Stimulated activated CD8-positive, alpha-beta memory T cell treated with anti-CD3 and anti-CD28 coated beads, Interleukin-12 subunit alpha, Interleukin-12 subunit beta, amount 100 ng/mL, for 4 hours (primary cell): ENCODE data around the gene PAM.
"Not testable (repeated sequence)": the region's sequence is repeated elsewhere in the genome, so short reads cannot be mapped to it uniquely, and the experiment has no call there.

Source experiments
- DNase-seq: peaks from one replicate; pipeline ENCODE4 v3.0.0-alpha.2; 2020; ENCODE audit warnings: low read depth

Gene PAM

DNA sequence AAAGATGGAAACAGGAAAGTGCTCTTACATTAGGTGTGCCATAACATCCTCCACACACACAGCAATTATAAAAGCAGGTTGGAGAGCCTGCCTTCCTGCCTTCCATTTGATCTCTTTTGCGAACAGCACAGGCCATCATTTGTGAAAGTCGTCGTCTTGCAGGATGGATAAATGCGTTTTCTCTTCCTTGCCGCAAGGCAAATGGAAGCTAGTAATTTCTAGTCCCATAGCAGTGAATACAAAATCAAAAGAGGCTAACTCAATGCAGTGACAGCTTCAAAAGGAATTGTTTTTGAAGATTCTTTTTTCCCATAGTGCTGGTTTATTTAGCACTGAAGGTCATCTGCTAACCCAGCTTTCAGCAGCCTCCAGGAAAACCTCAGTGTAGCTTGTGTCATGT is 186.0 kb downstream of the PAM start:
- no peak for DNase-seq

DNA sequence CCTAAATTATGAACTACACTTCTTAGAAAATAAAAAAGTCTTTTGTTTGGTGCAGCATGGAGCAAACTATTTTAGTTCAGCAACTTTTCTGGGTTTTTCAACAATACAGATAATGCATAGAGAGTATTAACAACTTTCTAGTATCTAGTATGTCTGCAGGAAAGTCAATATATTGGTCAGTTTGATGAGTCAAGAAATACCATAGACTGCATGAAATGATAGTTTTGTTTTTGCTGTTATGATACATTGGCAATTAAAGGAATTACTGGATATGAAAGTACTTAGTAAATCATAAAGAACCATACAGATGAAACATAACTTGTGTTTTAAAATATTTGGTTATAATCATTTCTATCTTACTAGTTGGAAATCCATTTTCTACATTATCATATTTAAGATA is 191.3 kb downstream of the PAM start:
- no peak for DNase-seq

DNA sequence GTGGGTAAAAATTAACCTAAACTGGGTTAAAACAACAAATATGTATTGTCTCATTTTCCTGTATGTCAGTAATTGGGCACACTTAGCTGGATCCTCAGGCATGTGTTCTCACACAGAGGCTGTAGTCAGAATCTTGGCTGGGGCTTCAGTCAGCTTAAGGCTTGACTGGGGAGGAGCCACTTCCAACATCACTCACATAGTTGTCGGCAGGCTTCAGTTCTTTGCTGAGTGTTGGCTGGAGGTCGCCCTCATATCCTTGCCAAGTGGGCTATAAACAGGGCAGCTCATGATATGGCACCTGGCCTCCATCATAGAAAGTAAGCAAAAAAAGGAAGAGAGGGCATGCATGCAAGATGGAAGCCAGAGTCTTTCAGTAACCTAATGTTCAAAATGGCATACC is 191.9 kb downstream of the PAM start:
- no peak for DNase-seq

DNA sequence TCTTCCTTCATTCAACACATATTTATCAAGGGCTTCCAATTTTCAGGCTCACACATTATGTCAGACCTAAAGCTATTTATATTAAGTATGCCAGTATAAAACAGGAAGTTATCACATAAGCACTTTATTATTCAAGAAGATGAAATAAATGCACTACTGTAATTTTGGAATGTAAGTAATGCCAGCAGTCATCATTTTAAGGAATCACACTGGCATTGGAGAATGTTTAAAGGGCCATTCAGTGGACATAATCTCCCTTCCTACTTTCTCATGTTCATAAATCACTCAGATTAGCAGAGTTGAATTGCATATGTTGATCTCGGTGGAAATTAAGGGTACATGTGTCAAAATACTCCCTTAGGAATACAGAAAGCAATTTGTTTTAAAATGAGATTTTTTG is 200.4 kb downstream of the PAM start:
- DNase-seq, result no peak

DNA sequence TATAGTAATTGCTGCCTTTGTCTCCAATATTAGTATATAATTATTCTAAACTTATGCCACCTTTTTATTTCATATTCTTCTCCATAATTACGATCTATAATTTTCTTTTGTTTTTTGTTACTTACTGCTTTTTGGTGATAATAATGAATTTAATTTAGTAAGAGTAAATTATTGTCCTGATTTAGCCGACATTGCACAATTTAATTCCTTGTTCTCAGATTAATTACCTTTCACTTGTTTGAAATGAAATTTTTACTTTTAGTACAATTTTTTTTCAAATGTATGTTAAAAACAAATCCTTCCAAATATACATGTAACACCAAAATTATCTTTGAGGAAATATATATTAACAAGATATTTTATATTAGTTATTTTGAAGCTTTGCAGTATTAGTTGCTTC is 201.5 kb downstream of the PAM start:
- DNase-seq, result no peak

DNA sequence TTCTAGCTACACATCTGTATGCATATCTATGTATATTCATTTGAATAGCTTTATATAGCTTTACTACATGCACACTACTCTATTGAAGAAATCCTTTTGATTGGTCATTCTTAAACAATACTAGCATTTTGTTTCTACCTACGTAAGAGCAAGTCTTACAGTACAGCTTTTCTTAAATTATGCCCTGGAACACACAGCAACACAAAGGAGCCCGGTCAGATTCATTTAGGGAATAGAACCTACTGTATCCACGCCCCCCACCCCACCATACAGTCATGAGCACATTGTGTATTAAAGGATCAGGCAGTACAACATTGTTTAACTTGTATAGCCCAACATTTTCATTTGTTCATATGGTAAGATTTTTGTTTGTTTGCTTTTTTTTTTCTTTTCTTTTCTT is 202.0 kb downstream of the PAM start:
- DNase-seq, result no peak

DNA sequence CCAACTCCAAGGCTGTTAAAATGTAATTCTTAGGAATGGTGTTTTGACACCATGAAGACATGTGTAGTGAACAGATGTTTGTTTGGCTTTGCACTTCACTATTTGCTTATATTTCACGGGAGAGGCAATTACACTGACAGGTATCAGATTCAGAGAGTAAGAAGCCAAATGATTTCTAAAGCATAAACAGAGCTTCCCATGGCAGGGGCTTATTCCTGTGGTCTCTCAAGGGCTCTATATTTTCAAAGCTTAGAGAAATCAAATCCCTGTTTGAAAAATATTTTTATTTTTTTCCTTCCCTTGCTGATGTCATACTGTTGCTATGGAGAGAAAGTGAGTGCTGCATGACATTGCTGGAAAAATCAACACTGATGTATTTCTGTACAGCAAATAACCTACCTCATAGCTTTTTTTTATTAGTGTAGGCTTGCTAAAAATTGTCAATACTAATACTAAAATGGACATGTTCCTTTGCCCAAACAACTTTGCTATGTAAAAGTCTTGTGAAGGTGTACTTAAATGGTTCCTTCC is 203.4 kb downstream of the PAM start:
- no peak for DNase-seq

DNA sequence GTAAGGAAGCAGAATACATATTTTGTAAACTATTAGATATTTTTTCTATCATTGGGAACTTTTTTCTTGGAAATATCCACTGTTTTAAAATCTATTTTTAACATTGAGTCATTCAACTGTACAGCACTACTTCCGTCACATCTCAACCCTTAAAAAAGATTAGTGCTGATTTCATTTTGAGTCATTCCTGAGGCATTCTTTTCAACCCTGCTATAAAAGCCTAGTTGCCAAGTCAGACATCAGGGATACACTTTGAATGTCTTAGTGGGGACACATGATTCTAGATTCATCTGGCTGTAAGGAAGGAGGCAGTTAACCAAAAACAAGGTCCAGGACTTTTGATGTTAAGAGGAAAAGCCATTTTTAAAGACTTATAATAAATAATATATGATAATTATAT is 203.9 kb downstream of the PAM start:
- DNase-seq, result no peak

DNA sequence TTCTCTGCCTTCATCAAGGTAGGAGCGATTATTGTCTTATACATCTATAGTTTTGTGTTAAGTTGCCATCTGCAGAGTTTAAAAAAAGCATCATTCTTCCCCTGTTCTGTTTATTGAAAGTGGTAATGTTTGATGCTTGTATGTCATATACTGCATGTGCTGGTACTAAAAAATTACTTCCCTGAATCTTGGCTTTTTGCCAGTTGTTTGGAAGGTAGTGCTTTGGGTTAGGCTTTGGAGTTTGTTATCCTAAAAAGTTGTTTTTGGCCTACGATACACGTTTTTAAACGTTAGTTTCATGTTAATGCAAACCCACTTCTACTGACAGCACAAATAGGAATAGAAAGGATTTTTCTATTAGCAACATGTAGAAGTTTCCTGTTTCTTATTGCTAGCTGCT is 206.6 kb downstream of the PAM start:
- DNase-seq, result no peak

DNA sequence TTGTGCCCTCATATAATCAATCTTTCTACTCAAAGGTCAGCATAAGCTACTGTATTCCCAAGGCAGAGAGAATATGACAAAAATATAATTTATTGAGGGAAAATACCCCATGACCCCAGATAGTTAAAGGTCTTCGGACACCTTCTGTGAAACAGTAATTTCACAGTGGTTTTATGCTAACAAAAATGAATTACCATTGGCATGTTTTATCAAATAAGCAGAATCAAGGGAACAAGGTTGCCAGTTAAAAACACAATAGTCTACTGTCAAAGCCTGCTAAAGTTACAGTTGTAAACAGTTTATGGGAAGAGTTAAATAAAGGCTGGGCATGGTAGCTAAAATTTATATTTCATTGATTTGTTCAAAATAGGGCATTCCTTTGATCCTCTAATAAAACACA is 210.5 kb downstream of the PAM start:
- no peak for DNase-seq

DNA sequence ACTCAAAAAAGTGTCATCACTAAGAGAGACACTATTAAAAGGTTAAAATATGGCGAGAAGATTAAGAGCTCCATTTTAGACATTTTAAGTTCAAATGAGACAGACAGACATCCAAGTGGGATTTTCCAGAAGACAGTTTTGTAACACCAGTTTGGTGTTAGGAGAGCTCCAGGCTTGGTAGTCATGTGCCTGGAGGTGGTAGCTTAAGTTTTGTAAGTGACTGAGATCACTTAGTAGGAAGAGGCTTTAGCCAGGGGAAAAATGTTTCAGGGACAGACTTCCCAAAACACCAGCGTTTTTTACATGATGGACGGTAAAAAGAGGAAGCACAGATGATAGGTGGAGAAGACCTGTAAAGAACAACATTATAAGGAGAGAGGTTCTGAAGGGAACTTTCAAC is 214.5 kb downstream of the PAM start:
- no peak for DNase-seq

DNA sequence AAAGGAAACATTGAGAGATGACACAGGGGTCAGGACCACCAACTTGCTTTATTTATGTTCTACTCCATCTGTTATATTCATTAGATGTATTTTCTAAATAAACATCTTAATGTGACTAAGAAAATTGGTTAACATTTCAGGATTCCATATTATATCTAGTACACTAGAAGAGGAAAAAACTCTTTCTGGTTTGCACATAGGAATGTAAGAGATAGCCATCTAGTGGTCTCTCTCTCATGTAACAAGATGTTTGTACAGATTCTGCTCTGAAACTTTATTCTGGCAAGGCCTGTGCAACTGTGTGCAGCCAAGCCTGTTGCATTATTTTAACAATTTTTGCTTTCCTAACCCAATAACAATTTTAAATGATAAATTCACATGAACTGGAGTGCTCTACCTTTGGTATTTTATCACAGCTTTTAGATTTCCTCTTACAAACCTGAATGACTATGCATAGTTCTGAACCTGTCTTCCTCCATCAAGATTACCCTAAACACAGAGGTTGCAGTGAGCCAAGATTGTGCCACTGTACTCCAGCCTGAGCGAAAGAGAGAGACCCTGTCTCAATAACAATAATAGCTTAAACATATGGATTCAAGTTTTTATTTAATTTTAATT is 216.7 kb downstream of the PAM start:
- no peak for DNase-seq

DNA sequence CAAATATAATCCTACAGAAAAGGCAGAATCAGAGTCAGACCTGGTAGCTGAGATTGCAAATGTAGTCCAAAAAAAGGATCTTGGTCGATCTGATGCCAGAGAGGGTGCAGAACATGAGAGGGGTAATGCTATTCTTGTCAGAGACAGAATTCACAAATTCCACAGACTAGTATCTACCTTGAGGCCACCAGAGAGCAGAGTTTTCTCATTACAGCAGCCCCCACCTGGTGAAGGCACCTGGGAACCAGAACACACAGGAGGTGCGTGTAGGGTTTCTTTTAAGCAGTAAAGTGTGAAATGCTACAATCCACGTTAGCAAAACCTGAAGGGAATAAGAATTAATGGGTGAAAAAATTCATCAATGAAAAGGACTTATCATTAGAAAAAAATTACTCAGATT is 219.1 kb downstream of the PAM start:
- DNase-seq, result no peak

DNA sequence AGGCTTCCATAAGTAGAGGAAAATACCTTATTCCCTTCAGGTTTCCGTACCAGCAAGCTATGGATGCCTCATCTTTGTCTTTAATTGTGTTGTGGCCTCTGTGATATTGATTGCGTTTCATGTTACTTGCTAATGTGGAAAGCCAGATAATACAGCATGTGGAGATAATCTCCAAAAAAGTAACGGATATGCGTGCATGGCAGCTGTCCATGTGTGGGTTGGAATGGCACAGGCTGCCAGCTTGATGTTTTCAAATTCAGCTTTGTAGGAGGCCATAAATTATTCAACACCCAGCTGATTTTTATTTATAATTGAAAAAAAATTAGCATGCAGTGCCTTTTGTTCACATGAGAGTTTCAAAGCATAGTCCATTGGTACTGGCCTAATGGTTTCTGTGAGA is 219.9 kb downstream of the PAM start:
- no peak for DNase-seq

DNA sequence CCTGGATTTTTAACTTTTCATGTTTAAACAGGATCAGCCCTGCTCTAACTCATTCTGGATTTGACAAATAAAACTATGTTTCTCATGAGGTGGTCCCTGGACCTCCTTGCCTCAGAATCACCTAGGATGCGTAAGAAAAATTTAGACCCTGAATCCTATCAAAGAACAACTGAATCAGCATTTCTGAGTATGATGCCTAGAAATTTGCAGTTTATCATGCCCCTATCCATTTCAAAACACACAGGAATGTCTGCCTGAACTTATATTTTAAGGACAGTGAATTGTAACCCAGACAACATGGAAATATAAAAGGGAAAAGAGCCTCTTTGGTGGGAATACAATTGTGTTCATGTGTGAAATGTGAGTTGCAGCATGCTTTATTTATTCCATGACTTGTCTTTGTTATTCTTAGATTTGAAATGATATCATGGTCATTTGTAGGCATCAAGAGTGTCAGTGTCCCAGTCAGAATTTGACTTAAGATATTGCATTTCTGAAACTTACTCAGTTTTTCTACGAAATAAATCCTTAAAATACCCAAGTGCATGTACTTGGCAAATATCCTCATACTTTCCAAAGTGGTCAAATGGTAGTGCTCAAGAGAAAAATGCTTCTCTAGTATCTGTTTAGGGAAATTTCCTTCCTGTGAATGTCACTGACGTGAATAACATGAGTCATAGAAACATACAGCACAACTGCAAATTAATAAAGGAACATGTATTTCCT is 220.5 kb downstream of the PAM start:
- no peak for DNase-seq

DNA sequence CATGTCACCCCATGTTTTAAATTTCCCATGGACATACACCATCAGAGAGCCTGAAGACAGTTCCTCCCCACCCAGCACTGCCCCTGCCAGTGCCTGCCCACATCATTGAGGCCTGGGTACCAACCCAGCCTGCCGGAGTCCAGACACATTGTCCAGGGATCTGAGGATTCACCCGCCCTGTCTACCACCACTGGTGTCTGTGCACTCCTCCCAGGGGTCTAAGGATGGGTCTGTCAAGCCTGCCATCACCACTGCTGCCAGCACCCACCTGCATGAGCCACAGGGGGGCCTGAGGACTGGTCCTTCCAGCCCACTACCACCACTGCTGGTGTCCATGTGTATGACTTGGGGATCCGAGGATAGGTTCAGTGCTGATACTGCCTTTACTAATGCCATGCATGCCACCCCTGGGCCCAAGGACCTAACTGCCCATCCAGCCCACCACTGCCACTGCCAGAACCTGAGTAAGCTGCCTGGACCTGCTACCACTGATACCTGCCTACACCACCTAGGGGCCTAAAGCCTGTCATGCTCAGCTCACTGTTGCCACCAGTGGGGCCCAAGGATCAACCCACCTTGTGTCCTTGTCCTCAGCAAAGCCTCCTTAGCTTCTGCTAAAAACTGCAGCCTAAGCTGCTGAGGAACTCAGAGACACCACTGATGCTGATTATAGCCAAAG is 227.0 kb downstream of the PAM start:
- no peak for DNase-seq

DNA sequence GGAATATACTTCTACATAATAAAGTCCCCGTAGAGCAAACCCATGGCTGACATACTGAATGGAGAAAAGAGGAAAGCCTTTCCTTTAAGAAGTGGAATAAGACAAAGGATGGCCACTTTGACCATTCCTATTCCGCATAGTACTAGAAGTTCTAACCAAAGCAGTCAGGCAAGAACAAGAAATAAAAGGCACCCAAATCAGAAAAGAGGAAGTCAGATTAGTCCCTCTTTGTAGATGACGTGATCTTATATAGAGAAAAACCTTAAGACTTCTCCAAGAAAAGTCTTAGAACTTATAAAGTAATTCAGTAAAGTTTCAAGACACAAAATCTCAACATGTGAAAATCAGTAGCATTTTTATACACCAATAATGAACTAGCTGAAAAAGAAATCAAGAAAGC is 231.0 kb downstream of the PAM start:
- no peak for DNase-seq

DNA sequence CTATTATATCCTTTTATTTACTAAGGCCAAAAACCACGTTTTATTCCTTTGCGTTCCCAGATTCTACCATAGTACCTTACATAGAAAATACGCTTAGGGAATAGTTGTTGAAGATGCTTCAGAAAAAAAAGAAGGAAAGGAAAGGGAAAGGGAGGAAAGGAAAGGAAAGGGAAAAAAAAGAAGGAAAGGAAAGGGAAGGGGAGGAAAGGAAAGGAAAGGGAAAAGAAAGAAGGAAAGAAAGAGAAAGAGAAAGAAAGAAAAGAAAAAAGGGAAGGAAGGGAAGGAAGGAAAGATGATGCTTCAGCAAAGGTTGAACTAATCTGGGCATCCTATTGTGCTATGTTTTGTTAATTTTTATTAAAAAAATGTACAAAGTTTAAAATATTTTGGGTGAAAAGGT is 233.4 kb downstream of the PAM start:
- DNase-seq, result no peak

DNA sequence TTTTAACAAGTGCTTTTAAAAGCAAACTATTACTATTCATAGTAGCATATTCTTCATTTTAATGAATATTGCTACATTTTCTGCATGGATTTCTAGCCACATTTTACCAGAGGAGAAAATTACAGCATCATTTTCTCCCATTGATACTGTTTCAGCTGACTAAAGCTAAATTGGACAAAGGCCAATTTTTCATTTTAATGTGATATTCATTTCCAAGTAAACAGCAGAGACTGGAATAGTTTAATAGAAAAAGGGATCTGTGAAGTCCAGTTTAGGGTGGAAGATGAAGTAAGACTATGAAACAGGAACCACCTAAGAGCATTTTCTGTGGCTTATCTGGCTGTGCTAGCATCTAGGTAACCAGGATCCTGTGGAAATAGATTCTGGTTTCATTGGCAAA is 236.7 kb downstream of the PAM start:
- no peak for DNase-seq

DNA sequence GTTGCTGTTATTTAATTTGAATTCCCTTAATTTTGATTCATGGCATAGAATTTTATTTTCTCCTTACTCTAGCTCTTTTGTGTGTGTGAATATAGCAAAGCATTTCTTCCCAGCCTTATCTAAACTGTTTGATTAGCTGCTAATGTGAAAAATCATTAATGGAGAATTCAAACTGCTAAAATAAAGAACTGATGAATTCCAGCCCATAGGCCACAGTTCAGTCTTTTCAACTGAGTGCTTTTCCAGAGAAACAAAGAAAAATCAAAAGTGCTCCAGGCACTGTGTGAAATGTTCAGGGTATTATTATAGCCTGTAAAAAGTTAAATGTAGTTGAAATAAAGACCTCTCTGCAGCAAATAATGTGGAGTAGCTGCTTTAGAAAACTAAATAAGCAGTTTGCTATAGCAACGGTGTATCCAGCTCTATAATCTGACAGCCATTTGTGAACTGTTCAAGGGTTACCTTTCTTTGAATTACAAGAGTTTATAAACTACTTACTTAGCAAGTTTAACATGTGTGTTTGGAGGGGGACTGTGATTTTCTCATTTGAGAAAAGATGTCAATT is 241.0 kb downstream of the PAM start:
- no peak for DNase-seq

DNA sequence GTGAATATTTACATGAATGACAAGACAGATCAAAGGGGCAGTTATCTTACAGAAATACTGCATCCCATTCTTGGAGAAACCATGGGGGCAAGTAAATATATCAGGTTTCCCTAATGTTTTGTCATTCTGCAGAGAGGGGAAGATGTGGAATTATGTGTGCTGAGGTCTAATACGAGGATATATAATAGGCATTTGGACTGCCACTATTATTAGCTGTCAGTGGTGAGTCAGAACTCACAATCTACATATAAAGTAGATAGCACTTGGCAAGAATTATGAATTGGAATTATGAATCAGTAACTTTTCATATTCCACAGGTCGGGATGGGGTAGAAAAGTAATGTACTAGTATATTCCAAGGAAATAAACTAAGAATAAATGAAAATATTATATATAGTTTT is 243.1 kb downstream of the PAM start:
- DNase-seq, result no peak

DNA sequence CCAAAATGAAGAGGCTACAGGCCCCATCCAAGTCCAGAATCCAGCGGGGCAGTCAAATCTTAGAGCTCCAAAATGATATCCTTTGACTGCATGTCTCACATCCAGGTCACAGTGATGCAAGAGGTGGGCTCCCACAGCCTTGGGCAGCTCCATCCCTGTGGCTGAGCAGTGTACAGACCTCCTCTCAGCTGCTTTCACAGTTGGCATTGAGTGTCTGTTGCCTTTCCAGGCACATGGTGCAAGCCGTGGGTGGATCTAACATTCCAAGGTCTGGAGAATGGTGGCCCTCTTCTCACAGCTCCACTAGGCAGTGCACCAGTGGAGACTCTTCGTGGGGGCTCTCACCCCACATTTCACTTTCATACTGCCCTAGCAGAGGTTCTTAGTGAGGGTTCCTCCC is 244.1 kb downstream of the PAM start:
- DNase-seq, result no peak

DNA sequence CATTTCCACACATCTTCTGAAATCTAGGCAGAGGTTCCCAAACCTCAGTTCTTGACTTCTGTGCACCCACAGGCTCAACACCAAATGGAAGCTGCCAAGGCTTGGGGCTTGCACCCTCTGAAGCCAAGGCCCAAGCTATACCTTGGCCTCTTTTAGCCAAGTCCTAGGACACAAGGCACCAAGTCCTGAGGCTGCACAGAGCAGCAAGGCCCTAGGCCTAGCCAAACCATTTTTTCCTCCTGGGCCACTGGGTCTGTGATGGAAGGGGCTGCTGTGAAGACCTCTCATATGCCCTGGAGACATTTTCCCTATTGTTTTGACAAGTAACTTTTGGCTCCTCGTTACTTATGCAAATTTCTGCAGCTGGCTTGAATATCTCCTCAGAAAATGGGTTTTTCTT is 244.5 kb downstream of the PAM start:
- not testable (repeated sequence) for DNase-seq
